Mesothelial cell of epicardium (in vitro differentiated cells): ENCODE results near the gene PPP1R14C. TPM values are rescaled to one million over a fixed set of nuclear protein-coding genes. Genes with fewer than 3 reads are reported as not detected.

ENCODE experiments used
- DNase-seq, 2 experiments: peaks; one replicate each; pipeline ENCODE4 v3.0.0; 2021; ENCODE audit warnings: low spot score in 2 of 2; ENCODE audit not compliant: unreplicated experiment in 2 of 2
- H3K27ac Mint-ChIP-seq: 2 replicates; pipeline ENCODE4 v1.8.0; 2021; ENCODE audit warnings: mixed read lengths
- H3K27me3 Mint-ChIP-seq: 2 replicates; pipeline ENCODE4 v1.8.0; 2021; ENCODE audit warnings: low read depth, mixed read lengths
- H3K36me3 Mint-ChIP-seq: 2 replicates; pipeline ENCODE4 v1.8.0; 2021; ENCODE audit warnings: mixed read lengths
- H3K4me1 Mint-ChIP-seq: 2 replicates; pipeline ENCODE4 v1.8.0; 2021; ENCODE audit warnings: mixed read lengths
- H3K4me3 Mint-ChIP-seq: 2 replicates; pipeline ENCODE4 v1.8.0; 2021; ENCODE audit warnings: mild to moderate bottlenecking, moderate library complexity, mixed read lengths
- H3K9me3 Mint-ChIP-seq: 2 replicates; pipeline ENCODE4 v1.8.0; 2021; ENCODE audit warnings: mixed read lengths
- total RNA-seq: library from RNA; stranded (reverse); gene quantifications from 3 replicates; pipeline ENCODE4 v1.2.1, GENCODE V29; 2021
- TF ChIP-seq, protein P1 (sequence below): fragments of 200-600 bp; sonication (generic); IDR thresholded peaks from one replicate; pipeline ENCODE4 v1.5.0; 2021; ENCODE audit warnings: antibody characterized with exemption; ENCODE audit not compliant: unreplicated experiment

The PPP1R14C gene
- total RNA-seq, 1 donor from 2014 or later: 0.27 TPM

DNA sequence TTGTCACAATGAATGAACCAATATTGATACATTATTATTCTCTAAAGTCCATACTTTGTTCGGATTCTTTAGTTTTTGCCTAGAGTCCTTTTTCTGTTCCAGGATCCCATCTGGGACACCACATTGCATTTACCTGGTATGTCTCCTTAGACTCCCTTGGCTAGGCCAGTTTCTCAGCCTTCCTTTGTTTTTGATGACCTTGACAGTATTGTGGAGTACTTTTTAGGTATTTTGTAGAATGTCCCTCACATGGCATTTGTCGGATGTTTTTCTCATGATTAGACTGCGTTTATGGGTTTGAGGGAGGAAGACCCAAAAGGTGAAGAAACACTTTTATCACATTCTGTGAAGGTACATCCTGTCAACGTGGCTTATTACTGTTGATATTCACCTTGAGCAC, 16.9 kb downstream of the PPP1R14C start:
- no peak overlapping the region for H3K4me3 Mint-ChIP-seq
- H3K9me3 Mint-ChIP-seq: peaks cover 13% of the 10 kb centered on the region
- no peaks in the 10 kb centered on the region for H3K4me1 Mint-ChIP-seq
- peaks cover 36% of the 10 kb centered on the region for H3K27me3 Mint-ChIP-seq
- no peak overlapping the region for H3K27ac Mint-ChIP-seq
- no peak for DNase-seq
- TF ChIP-seq, protein P1, sequence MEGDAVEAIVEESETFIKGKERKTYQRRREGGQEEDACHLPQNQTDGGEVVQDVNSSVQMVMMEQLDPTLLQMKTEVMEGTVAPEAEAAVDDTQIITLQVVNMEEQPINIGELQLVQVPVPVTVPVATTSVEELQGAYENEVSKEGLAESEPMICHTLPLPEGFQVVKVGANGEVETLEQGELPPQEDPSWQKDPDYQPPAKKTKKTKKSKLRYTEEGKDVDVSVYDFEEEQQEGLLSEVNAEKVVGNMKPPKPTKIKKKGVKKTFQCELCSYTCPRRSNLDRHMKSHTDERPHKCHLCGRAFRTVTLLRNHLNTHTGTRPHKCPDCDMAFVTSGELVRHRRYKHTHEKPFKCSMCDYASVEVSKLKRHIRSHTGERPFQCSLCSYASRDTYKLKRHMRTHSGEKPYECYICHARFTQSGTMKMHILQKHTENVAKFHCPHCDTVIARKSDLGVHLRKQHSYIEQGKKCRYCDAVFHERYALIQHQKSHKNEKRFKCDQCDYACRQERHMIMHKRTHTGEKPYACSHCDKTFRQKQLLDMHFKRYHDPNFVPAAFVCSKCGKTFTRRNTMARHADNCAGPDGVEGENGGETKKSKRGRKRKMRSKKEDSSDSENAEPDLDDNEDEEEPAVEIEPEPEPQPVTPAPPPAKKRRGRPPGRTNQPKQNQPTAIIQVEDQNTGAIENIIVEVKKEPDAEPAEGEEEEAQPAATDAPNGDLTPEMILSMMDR: no peak
- no peaks in the 10 kb centered on the region for H3K36me3 Mint-ChIP-seq

GRCh38 chr6:150163970-150164369, 21.1 kb downstream of the PPP1R14C start:
- H3K9me3 Mint-ChIP-seq: peaks cover 13% of the 10 kb centered on the region
- TF ChIP-seq, protein P1: no peak

GRCh38 chr6:150165020-150165702, 22.3 kb downstream of the PPP1R14C start:
- no peak overlapping the region for H3K27ac Mint-ChIP-seq
- no peaks in the 10 kb centered on the region for H3K4me1 Mint-ChIP-seq
- H3K36me3 Mint-ChIP-seq: no peaks in the 10 kb centered on the region

More at GRCh38 chr6:150163970-150164369, 21.1 kb downstream of the PPP1R14C start:
- Mint-ChIP-seq H3K27ac (no peak overlapping the region), H3K27me3 (peaks cover 14% of the 10 kb centered on the region), H3K4me1 (no peaks in the 10 kb centered on the region), H3K36me3 (no peaks in the 10 kb centered on the region), H3K4me3 (no peak overlapping the region)
- no peak for DNase-seq

GRCh38 chr6:150167479-150167873, 24.6 kb downstream of the PPP1R14C start:
- TF ChIP-seq, protein P1: no peak
- peaks cover 8% of the 10 kb centered on the region for H3K9me3 Mint-ChIP-seq
- H3K36me3 Mint-ChIP-seq: no peaks in the 10 kb centered on the region
- no peak overlapping the region for H3K4me3 Mint-ChIP-seq
- no peaks in the 10 kb centered on the region for H3K4me1 Mint-ChIP-seq
- no peak overlapping the region for H3K27ac Mint-ChIP-seq
- no peaks in the 10 kb centered on the region for H3K27me3 Mint-ChIP-seq
- DNase-seq: no peak

More at GRCh38 chr6:150165020-150165702, 22.3 kb downstream of the PPP1R14C start:
- TF ChIP-seq, protein P1: no peak
- peaks cover 13% of the 10 kb centered on the region for H3K9me3 Mint-ChIP-seq
- H3K27me3 Mint-ChIP-seq: peaks cover 9% of the 10 kb centered on the region
- no peak for DNase-seq
- H3K4me3 Mint-ChIP-seq: no peak overlapping the region

- TF ChIP-seq, protein P1: no peak
- DNase-seq: no peak
- Mint-ChIP-seq H3K27me3 (no peaks in the 10 kb centered on the region), H3K4me1 (no peaks in the 10 kb centered on the region), H3K9me3 (peaks cover 4% of the 10 kb centered on the region), H3K36me3 (no peaks in the 10 kb centered on the region), H3K27ac (no peak overlapping the region), H3K4me3 (no peak overlapping the region)
These were observed 26.3 kb downstream of the PPP1R14C start for GRCh38 chr6:150169181-150169580.

GRCh38 chr6:150169609-150170008, 26.8 kb downstream of the PPP1R14C start:
- no peak for DNase-seq
- no peaks in the 10 kb centered on the region for H3K36me3 Mint-ChIP-seq
- no peak overlapping the region for H3K4me3 Mint-ChIP-seq
- TF ChIP-seq, protein P1: no peak
- no peak overlapping the region for H3K27ac Mint-ChIP-seq
- no peaks in the 10 kb centered on the region for H3K27me3 Mint-ChIP-seq
- H3K9me3 Mint-ChIP-seq: no peaks in the 10 kb centered on the region
- H3K4me1 Mint-ChIP-seq: no peaks in the 10 kb centered on the region
